K562 treated with DMSO at 1 percent for 4 hours (cell line): Measurements from ENCODE around the gene RHOBTB1. TPM values are rescaled to one million over a fixed set of nuclear protein-coding genes. Genes with fewer than 3 reads are reported as not detected.

Source experiments
- total RNA-seq: library from RNA; unstranded; fragments of 300-600 nt; gene quantifications from 2 replicates; pipeline ENCODE4 v1.2.3, GENCODE V29; 2022; ENCODE audit not compliant: insufficient read depth

The RHOBTB1 gene
- total RNA-seq: 4.6 and 17.4 TPM in 2 replicates

GRCh38 chr10:60944058-60944909 lies at the start of gene RHOBTB1:
Gene RHOBTB1 (minus strand): TSS chr10:60944185. CDS start chr10:60911542, 32,643 bp downstream.

Other genes starting within 250 kb of the RHOBTB1 start
- gene CDK1, start 165.7 kb downstream of the RHOBTB1 start, total RNA-seq: 103 and 104 TPM in 2 replicates